PC-3 (cell line): Measurements from ENCODE around the gene ZNF646.

Experiments
- CTCF ChIP-seq: fragments of 300-600 bp; sonication (generic); conservative IDR thresholded peaks from 2 replicates; pipeline ENCODE4 v1.5.1; 2017; ENCODE audit warnings: antibody characterized with exemption, low read depth, mild to moderate bottlenecking, low read length
- EZH2 ChIP-seq: fragments of 300-600 bp; sonication (generic); IDR thresholded peaks from one replicate; pipeline ENCODE4 v1.6.1; 2017; ENCODE audit warnings: antibody characterized with exemption, mild to moderate bottlenecking, low read length; ENCODE audit not compliant: unreplicated experiment

- TF ChIP-seq CTCF (no peak), EZH2 (no peak)
Measured at GRCh38 chr16:31081428-31082351, 7.5 kb downstream of the ZNF646 start.
